Endothelial cell of hepatic sinusoid (primary cell): ENCODE results near the gene CCDC85C.

Experiments used
- in situ Hi-C: cut with HindIII; loops from 2 replicates; pipeline ENCODE4 v1.10.0; 2017; ENCODE audit warnings: low sequenced_read_pairs

Gene CCDC85C

DNA sequence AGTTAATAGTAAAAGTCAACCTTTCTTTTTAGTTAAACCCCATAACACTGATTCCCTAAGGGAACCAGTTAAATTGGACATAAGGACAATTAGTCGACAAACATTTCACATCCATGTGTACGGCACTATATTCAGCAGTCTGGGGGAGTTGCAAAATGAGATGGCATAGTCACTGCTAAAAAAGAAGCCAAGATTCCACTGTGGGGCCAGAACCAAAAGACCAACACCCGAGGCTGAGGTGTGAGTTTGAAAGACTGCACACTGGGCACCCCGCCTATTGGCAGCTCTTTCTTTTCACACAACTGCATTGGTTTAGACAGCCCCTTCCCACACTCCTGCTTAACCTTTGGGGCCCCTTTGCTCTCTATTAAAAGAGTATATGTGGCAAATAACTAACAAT is 140.0 kb downstream of the CCDC85C start:
- in situ Hi-C loops, result no loop called here

DNA sequence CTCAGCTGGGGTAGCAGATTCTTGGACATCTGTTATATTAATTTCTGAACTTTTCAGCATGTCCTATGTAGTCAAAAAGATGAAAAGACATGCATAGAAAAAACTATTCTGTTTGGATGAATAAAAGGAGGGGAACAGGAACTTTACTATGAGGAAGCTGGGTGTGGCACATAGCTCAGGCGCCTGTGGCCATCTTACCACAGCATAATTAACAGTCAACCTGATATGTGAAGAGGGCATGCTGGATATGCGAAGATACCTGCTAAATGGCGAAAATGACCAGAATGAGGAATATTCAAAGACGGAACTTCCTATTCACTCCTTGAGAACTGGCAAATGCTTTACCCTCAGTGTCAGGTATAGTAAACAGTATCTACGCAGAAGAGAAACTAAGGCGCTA is 141.8 kb downstream of the CCDC85C start:
- in situ Hi-C loops, result no loop called here

DNA sequence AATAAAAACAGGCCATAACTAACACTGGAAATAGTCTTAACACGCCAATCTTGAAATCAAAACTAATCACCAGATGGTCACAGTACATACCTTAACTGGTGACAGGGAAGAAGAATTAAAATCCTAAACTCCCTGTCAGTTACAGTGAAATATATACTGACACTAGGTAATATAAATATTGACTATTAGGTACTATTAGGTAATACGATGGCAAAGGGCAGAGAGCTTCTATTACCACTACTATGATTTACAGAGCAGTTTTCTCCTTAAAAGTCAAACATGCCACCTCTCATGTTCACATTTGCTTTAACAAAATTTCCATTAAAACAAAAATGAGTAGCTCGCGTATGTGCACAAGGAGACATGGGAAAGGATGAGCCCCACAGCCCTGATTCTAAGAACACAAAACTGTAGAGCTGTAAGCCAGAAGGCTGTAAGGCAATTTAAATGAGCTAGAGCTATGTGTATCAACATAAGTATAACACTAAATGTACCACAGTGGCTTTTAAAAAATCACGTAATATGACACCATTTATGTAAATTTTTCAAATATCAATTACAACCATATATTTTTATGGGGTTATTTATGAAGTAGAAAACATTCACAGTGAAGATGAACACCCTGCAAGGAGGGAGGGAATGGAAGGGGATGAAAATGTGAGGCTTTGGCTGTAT is 142.5 kb downstream of the CCDC85C start:
- in situ Hi-C loops, result no loop called here

DNA sequence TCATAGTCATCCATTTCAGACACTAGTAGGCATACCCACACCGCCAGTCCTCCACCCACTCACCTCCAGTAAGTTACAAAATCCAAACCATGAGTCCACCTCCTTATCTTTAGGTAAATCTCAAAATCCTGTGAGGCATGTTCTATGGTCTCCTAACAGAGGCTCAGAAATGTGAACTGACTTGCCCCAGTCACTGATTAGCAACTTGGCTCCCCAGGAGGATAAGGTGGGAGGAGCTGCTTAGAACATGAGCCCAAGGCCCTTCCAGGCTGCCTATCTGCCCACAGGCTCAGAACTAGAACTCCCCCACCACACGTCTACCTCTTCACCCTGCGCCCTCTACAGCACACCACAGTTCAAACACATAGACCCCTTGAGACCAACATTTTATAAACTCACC is 143.2 kb downstream of the CCDC85C start:
- in situ Hi-C loops, result no loop called here

DNA sequence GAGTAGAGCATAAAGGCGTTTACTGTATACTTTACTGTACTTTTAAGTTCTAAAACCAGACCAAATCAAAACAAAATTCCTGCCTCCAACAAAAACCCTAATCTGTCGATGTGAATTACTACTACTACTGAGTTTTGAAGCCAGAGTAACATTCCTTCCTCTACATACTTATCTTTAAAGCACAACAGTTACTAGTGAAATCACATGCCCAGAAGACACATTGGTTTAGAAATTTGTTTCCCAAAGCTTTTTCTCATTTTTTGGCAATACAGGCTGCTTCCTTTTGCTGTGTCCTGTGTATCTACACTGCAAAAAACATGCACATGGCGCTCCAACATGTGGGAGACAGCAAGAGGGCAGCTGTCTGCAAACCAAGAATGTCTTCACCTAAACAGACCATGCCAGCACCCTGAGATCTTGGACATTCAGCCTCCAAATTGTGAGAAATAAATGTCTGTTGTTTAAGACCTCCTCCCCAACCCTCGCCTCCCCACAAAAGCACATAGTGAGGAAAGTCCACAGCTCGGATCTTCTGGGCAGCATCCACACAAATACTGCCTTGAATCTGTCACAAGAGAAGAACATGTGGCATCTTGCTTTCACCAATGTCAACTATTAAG is 144.4 kb downstream of the CCDC85C start:
- in situ Hi-C loops, result no loop called here

DNA sequence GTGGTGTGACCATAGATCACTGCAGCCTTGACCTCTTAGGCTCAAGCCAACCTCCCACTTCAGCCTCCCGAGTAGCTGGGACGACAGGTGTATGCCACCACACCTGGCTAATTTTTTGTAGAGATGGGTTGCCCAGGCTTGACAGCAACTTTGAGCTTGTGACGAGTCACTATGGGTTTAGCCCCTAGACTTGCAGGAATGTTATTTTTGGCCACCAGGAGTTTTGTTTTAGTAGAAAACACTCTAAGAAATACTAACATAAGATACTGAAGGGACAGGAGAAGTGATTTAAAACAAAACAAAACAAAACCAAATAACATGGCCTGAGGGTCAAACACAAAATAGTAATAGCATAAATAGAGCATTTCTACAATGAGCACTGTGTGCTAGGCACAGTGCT is 149.8 kb downstream of the CCDC85C start:
- in situ Hi-C loops, result no loop called here

DNA sequence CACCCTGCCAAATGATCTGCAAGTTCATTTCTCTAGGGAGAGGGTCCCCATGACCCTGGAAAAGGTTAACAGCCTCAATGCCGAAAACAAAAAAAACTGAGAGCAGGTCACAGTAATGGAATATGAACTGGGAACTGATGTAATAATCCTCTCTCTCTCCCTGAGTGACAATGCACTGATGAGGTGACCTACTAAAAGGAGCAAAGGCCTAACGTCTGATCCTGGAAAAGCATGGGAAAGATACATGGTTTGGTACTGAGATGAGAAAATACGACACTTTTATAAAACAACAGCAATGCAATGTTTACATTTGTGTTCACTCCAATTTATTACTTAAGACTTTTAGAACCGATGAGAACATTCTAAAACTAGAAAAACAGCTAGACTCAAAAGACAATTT is 151.0 kb downstream of the CCDC85C start:
- in situ Hi-C loops, result no loop called here

DNA sequence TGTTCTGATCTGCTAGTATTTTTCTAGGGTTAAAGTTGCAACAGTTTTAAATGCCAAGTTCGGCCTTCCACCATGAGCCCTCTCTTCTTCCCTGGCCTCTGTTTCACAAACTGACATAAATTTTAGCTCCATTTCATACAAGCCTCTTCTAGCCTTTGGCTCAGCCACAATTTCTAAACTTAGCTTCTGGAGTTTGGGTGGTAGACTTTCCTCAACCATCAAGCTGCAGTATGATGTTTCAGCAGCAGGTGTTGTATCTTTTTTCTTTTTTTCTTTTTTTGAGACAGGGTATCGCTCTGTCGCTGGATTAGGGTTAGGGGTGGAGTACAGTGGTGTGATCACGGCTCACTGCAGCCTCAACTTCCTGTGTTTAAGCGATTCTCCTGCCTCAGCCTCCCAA is 152.8 kb downstream of the CCDC85C start:
- in situ Hi-C loops, result no loop called here

DNA sequence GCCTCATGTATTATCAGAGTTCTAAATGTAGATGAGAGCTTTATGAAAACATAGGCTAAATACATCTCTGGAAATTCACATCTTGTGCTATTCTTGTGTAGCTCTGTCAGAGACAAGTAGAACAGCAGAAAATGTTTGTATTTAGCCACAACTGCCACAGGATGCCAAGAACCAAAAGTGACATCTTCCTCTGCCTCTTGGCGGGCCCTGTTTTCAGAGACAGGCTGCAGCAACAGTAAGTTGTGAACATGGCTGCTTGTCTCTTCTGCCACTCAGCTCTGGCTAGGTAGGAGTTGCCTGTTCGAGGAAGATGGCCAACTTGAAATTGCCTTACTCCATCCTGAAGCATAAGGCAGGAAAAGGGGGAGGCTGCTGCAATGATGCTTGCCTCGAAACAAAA is 153.7 kb downstream of the CCDC85C start:
- in situ Hi-C loops, result no loop called here
